ENCODE measurements around the gene ZNF318.

DNA sequence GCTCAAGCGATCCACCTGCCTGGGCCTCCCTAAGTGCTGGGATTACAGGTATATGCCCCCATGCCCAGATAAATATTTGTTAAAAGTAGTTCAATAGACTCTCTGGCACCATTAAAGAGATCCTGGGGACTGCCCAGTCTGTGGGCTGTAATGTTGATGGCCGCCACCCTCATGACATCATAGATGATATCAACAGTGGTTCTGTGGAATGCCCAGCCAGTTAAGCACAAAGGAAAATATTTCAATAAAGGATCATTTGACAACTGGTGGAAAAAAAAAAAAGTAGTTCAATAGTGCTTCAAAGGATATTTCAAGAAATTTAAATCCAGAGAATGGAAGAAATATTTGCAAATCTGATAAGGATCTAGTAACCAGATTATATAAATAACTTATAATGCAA is 59.3 kb downstream of the ZNF318 start:
- TF ChIP-seq SMC3 (IDR thresholded peaks at IDR 0.05; ENCODE audit: low read depth, low read length) (no peak), CTCF (IDR thresholded peaks at IDR 0.05) (no peak)
- TF ChIP-seq, protein P1, sequence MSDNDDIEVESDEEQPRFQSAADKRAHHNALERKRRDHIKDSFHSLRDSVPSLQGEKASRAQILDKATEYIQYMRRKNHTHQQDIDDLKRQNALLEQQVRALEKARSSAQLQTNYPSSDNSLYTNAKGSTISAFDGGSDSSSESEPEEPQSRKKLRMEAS (IDR thresholded peaks at IDR 0.05; ENCODE audit: low read depth), result no peak

Measured in SK-N-SH (cell line).